NCI-H510A (cell line): ENCODE measurements around the gene TCP11L2.
"Not testable (repeated sequence)": the region's sequence is repeated elsewhere in the genome, so short reads cannot be mapped to it uniquely, and the experiment has no call there.

ENCODE experiments used
- DNase-seq: peaks from one replicate; lab custom pipeline; 2025; lab: John Stamatoyannopoulos, UW

The TCP11L2 gene

GRCh38 chr12:106284358-106285105, 18.0 kb upstream of the TCP11L2 start:
- no peak for DNase-seq

- no peak for DNase-seq
These were observed 16.6 kb upstream of the TCP11L2 start for GRCh38 chr12:106285982-106286381.

- DNase-seq, result not testable (repeated sequence)
These were observed 15.9 kb upstream of the TCP11L2 start for GRCh38 chr12:106286576-106287162.

- no peak for DNase-seq
These were observed 15.2 kb upstream of the TCP11L2 start for GRCh38 chr12:106287364-106287763.

GRCh38 chr12:106288101-106288493, 14.4 kb upstream of the TCP11L2 start:
- no peak for DNase-seq

GRCh38 chr12:106288494-106289195, 13.9 kb upstream of the TCP11L2 start:
- DNase-seq, result no peak

- DNase-seq, result no peak
These were observed 13.3 kb upstream of the TCP11L2 start for GRCh38 chr12:106289196-106289681.

GRCh38 chr12:106290666-106291065, 11.9 kb upstream of the TCP11L2 start:
- DNase-seq, result no peak

- no peak for DNase-seq
These were observed 11.2 kb upstream of the TCP11L2 start for GRCh38 chr12:106291342-106291741.

- no peak for DNase-seq
These were observed 10.2 kb upstream of the TCP11L2 start for GRCh38 chr12:106292339-106292738.

- no peak for DNase-seq
These were observed 6.2 kb upstream of the TCP11L2 start for GRCh38 chr12:106296179-106296877.

- DNase-seq, result no peak
These were observed 5.5 kb upstream of the TCP11L2 start for GRCh38 chr12:106297075-106297474.

GRCh38 chr12:106297681-106298080, 4.9 kb upstream of the TCP11L2 start:
- DNase-seq, result no peak

GRCh38 chr12:106299202-106299774, 3.2 kb upstream of the TCP11L2 start:
- DNase-seq, result no peak

- no peak for DNase-seq
These were observed 1.8 kb upstream of the TCP11L2 start for GRCh38 chr12:106300761-106301160.

- DNase-seq, result no peak
These were observed 1.3 kb upstream of the TCP11L2 start for GRCh38 chr12:106301241-106301610.

- DNase-seq, result no peak
These were observed 767 bp upstream of the TCP11L2 start for GRCh38 chr12:106301611-106302321.

GRCh38 chr12:106303202-106303820, 778 bp downstream of the TCP11L2 start:
- no peak for DNase-seq

- no peak for DNase-seq
These were observed 1.5 kb downstream of the TCP11L2 start for GRCh38 chr12:106304001-106304421.

GRCh38 chr12:106304797-106305196, 2.3 kb downstream of the TCP11L2 start:
- no peak for DNase-seq

GRCh38 chr12:106305376-106305775, 2.8 kb downstream of the TCP11L2 start:
- DNase-seq, result no peak
